BLaER1 (cell line): Measurements from ENCODE around the gene TMCC2.

ENCODE experiments used
- H3K27ac ChIP-seq: shearing (Covaris generic); formaldehyde crosslinking; 2 replicates; pipeline ENCODE4 v1.8.1; 2022
- H3K27me3 ChIP-seq: shearing (Covaris generic); formaldehyde crosslinking; 2 replicates; pipeline ENCODE4 v1.8.1; 2022
- H3K36me3 ChIP-seq: shearing (Covaris generic); formaldehyde crosslinking; 2 replicates; pipeline ENCODE4 v1.8.1; 2022
- H3K4me1 ChIP-seq: shearing (Covaris generic); formaldehyde crosslinking; 2 replicates; pipeline ENCODE4 v1.8.1; 2022
- H3K4me2 ChIP-seq: shearing (Covaris generic); formaldehyde crosslinking; 2 replicates; pipeline ENCODE4 v1.8.1; 2022
- H3K4me3 ChIP-seq: shearing (Covaris generic); formaldehyde crosslinking; 2 replicates; pipeline ENCODE4 v1.8.1; 2022
- H3K9ac ChIP-seq: shearing (Covaris generic); formaldehyde crosslinking; 2 replicates; pipeline ENCODE4 v1.8.1; 2022
- H3K9me3 ChIP-seq: shearing (Covaris generic); formaldehyde crosslinking; 2 replicates; pipeline ENCODE4 v1.8.1; 2022
- H4K20me1 ChIP-seq: shearing (Covaris generic); formaldehyde crosslinking; 2 replicates; pipeline ENCODE4 v1.8.1; 2022
- Cebpa-rat ChIP-seq: shearing (Covaris generic); IDR thresholded peaks from 2 replicates; pipeline ENCODE4 v1.8.1; 2022

Gene TMCC2

DNA sequence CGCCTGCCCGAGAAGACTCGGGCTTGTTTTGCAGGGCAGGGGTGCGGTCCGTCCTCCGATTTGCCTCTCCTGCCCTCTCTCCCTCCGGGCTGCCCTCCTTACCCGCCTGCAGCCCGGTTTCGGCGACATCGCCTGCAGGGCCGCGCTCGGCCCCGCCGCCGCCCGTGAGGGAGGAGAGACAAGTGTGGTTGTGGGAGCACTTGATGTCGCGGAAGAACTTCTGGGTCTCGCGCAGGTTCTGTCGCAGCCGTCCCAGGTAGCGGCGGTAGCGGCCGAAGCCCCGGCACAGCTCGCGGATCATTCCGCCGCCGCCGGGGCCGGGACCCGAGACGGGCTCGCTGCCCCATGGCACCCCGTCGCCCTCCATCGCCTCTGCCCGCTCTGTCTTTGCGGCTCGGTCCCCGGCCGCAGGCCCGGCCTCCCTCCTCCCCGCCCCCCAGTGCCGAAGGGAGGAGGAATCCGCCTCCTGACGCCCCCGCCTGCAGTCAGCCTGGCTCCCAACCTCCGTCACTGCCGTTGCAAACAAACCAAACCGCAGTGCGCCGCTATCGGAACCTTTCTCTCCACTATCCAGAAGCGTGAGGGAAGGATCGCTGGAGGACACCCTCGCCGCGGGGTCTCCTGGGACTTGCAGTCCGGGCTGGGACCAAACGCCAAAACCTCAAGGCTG lies 16.4 kb upstream of the TMCC2 start, which contains the start of gene DSTYK:
Gene DSTYK (minus strand): TSS at position 534 of the 670 bp plus-strand sequence. CDS start 167 bp downstream, at position 367.
- H3K9ac ChIP-seq, result peak within 1 kb of the TSS; percentile 87
- peaks cover 19% of the 10 kb centered on the region for H3K4me1 ChIP-seq
- H3K36me3 ChIP-seq, result no peaks in the 10 kb centered on the region
- peak within 1 kb of the TSS; percentile 93 for H3K4me2 ChIP-seq
- no peaks in the 10 kb centered on the region for H3K9me3 ChIP-seq
- no peaks in the 10 kb centered on the region; the same call in 1 of the 2 replicates for H3K27me3 ChIP-seq
- TF ChIP-seq Cebpa-rat, result no peak
- H3K27ac ChIP-seq, result peak within 1 kb of the TSS; percentile 82
- H3K4me3 ChIP-seq, result peak within 1 kb of the TSS; percentile 97
- peaks cover 41% of the 10 kb centered on the region for H4K20me1 ChIP-seq

DNA sequence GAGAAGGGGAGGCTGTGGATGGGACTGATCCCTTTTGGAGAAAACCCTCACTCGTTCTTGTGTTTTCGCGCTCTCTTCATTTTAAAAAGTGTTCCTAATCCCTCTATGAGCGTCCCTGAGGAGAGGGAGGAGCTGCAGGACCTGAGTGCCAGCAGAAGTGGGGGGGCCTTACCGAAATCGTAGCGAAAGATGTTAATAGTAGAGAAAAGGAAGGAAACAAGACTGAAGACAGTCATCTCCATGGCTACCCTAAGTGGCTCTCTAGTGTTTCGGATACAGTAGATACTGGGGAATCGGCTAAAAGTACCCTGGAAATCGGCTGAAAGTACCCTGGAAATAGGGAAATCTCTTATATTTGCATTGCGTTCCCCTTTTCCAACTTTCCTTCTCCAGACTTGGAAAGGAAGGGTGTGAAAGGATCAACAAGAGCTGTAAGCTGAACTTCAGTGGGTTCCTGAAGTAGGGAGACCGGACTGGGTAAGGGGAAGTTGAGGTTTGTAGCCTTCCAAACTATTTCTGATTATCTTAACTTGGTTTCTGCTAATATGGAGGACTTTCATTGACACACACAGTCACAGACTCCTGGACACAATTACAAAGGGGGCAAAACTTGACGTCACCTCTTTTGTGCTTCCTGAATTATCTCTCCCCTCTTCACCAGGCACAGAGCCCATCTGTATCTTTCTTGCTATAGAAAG lies 15.8 kb upstream of the TMCC2 start:
- Histone ChIP-seq H3K4me1 (peaks cover 19% of the 10 kb centered on the region), H3K9me3 (no peaks in the 10 kb centered on the region), H3K9ac (peak overlapping the region; percentile 87; the same call in 1 of the 2 replicates), H3K27me3 (no peaks in the 10 kb centered on the region; the same call in 1 of the 2 replicates), H3K36me3 (no peaks in the 10 kb centered on the region), H3K27ac (peak overlapping the region; percentile 82; the same call in 1 of the 2 replicates), H4K20me1 (peaks cover 34% of the 10 kb centered on the region), H3K4me2 (peak overlapping the region; percentile 93), H3K4me3 (peak overlapping the region; percentile 97)
- TF ChIP-seq Cebpa-rat, result no peak

DNA sequence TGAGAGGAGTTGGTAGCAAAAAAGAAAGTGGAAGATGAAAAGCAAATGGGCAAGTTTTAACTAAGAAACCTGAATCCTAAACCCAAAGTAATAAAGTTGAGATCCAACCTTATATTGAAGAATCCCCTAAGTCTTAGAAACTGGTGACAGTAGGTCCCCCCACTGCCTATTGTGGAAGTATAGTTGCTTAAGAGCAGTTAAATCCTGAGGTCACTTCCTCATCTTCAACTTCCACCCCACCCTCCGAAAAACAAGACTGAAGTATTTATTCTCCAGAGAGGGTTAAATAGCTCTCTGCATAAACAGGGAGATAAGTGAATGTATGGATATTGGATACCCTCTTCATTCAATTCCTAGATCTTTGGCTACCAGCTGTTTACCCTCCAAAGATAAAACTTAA lies 13.0 kb upstream of the TMCC2 start:
- H3K4me3 ChIP-seq, result no peak overlapping the region
- H4K20me1 ChIP-seq, result peaks cover 6% of the 10 kb centered on the region
- no peak for TF ChIP-seq Cebpa-rat
- no peaks in the 10 kb centered on the region for H3K36me3 ChIP-seq
- H3K4me2 ChIP-seq, result no peak overlapping the region; the same call in 1 of the 2 replicates
- no peaks in the 10 kb centered on the region; the same call in 1 of the 2 replicates for H3K27me3 ChIP-seq
- peaks cover 16% of the 10 kb centered on the region for H3K4me1 ChIP-seq
- no peak overlapping the region for H3K27ac ChIP-seq
- no peaks in the 10 kb centered on the region for H3K9me3 ChIP-seq
- H3K9ac ChIP-seq, result no peak overlapping the region

DNA sequence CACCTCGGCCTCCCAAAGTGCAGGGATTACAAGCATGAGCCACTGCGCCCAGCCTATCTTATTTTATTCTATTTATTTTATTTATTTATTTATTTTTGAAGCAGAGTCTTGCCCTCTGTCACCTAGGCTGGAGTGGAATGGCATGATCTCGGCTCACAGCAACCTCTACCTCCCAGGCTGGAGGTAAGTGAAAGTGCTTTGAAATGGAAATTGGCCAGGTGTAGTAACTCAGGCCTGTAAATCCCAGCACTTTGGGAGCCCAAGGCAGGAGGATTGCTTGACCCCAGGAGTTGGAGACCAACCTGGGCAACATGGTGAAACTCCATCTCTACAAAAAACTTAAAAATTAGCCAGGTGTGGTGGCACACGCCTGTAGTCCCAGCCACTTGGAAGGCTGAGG lies 11.2 kb upstream of the TMCC2 start:
- no peak for TF ChIP-seq Cebpa-rat
- no peaks in the 10 kb centered on the region for H3K9me3 ChIP-seq

DNA sequence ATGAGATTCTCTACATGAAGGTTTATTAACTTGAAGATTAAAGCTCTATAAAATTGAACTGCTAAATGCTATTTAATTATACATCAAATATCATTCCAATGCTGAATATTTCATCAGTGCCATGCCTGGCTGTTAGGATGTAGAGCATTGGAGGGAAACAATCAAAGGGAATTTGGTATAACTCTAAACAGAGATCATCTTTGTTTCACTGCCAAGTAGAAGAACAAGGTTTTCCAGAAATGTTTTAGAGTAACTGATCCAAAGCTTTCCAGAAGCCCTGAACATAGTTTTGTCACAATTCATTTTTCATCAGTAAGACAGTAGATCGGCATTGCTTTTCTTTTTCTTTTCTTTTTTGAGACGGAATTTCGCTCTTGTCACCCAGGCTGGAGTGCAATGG lies 10.3 kb upstream of the TMCC2 start:
- Histone ChIP-seq H3K36me3 (no peaks in the 10 kb centered on the region), H3K4me1 (peaks cover 6% of the 10 kb centered on the region), H3K27ac (no peak overlapping the region), H3K4me2 (no peak overlapping the region), H3K9ac (no peak overlapping the region), H4K20me1 (no peaks in the 10 kb centered on the region), H3K9me3 (no peaks in the 10 kb centered on the region), H3K27me3 (no peaks in the 10 kb centered on the region), H3K4me3 (no peak overlapping the region)
- TF ChIP-seq Cebpa-rat, result no peak

More for the DNA sequence above, 11.2 kb upstream of the TMCC2 start:
- Histone ChIP-seq H3K27me3 (no peaks in the 10 kb centered on the region), H3K4me2 (no peak overlapping the region), H4K20me1 (no peaks in the 10 kb centered on the region), H3K4me3 (no peak overlapping the region), H3K9ac (no peak overlapping the region), H3K36me3 (no peaks in the 10 kb centered on the region), H3K27ac (no peak overlapping the region), H3K4me1 (peaks cover 13% of the 10 kb centered on the region)

DNA sequence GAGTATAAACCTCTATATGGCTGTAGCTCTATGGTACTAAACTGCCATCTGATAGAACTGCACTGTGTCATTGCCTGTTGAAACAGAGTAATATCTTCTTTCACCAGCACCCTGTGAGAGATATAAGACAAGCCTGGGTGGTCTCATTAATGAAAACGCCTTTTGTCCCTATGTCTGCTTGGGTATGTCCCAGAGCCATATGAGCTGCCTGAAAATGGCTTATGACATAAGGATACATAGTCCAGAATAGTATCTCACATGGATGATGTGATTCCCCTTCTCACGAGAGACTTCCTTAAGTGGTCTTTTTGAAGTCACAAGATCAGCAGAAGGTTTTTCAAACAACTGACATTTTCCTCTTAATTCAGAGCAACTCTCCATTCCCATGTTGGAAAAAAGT lies 7.3 kb upstream of the TMCC2 start:
- Histone ChIP-seq H3K4me3 (no peak overlapping the region), H3K27ac (no peak overlapping the region), H3K9ac (no peak overlapping the region), H3K36me3 (no peaks in the 10 kb centered on the region), H3K4me2 (no peak overlapping the region), H3K27me3 (no peaks in the 10 kb centered on the region; the same call in 1 of the 2 replicates), H4K20me1 (no peaks in the 10 kb centered on the region), H3K9me3 (no peaks in the 10 kb centered on the region), H3K4me1 (peaks cover 5% of the 10 kb centered on the region; the same call in 1 of the 2 replicates)
- no peak for TF ChIP-seq Cebpa-rat

DNA sequence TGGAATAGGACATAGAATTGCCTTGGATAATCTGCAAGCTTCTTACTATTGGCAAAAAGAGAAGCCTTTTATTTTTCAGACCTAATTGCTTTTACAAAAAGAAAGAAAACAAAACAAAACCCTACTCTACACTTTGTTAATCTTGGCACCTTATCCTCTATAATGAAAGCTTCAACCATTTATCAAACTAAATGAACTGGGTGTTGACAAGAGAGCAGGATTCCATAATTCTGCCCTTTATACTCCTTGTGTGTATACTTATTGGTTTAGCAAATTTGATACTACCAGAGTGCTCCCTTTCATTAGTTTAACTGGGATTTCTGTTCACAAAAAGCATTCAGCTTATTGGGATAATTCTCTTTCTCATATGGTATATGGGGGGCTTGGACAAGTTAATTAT lies 3.0 kb upstream of the TMCC2 start:
- no peak overlapping the region for H3K4me3 ChIP-seq
- TF ChIP-seq Cebpa-rat, result no peak
- H4K20me1 ChIP-seq, result peaks cover 11% of the 10 kb centered on the region; the same call in 1 of the 2 replicates
- no peaks in the 10 kb centered on the region for H3K36me3 ChIP-seq
- H3K4me1 ChIP-seq, result peaks cover 28% of the 10 kb centered on the region
- H3K27me3 ChIP-seq, result peaks cover 40% of the 10 kb centered on the region
- no peak overlapping the region for H3K9ac ChIP-seq
- no peak overlapping the region for H3K4me2 ChIP-seq
- H3K9me3 ChIP-seq, result no peaks in the 10 kb centered on the region
- no peak overlapping the region for H3K27ac ChIP-seq

DNA sequence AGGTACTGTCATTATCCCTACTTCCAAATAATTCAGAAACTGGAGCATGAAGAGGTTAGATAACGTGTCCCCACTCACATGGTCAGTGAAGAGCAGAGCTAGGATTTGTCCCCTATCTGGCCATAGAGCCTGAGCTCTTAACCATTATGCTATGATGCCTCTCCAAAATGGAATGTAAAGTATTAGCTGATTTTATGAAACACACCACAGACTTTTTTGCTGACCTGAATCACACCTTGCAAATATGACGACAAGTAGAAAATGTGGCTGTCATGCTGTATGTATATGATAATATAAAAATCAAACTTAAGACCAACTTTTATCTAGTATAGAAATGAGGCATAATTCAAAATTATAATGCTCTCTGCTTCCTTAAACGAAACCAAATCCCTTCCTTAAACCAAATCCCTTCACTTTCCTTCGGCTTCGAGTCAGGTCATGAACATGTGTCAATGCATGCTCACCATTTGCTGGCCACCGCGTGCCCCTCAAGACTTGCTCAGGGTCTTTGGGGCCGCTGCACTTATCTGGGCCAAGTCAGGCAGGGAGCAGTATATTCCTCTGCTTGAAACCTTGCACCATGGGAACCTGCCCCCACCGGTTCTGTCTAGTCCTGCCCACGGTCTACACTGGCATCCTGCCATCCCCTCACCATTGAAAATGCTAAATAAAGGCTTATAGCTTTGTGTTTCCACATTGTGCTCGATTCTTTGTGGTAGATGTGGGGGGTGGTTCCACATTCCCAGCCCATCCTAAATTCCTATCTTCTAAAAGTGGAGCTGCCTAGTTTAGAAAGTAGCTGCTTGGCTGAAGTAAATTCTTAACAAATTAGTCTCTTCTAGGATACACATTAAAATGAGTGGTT lies 1.6 kb upstream of the TMCC2 start:
- no peak for TF ChIP-seq Cebpa-rat

DNA sequence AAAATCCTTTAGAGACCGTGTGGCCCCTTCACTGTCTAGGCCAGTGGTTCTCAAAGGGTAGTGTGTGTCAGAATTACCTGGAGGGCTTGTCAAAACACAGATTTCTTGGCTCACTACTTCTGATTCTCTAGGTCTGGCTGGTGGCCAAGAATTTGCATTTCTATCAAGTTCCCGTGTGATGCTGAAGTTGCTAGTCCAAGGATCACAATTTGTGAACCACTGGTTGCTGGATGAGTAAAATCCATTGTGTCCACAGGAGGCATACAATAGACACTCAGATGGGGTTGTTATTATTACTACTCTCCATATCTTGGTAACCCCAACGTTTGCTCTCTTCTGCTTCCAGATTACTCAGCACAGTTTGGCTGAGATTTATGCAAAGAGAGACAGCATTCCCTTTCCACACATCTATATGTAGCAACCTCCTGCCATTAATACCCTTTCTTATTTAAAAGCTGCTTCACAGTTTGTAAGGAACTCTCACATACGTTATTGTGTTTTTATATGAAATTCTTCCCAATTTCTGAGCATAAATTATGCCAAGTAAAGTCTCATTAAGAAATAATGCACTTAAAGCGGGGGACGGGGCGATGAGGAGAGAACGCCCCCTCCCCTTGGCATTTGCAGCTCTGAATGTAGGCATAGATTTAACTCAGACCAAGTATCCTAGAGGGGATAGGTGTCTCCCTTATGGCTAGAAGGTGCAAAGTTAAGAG lies 720 bp upstream of the TMCC2 start:
- Histone ChIP-seq H3K4me2 (peak overlapping the region; percentile 94), H3K4me3 (peak overlapping the region; percentile 77), H3K27ac (no peak overlapping the region), H3K36me3 (no peaks in the 10 kb centered on the region), H3K9ac (0 out of 2 replicates have a peak overlapping the region, but pooled peaks have one; percentile 27), H3K27me3 (peaks cover 56% of the 10 kb centered on the region), H3K9me3 (no peaks in the 10 kb centered on the region), H3K4me1 (peaks cover 32% of the 10 kb centered on the region), H4K20me1 (peaks cover 15% of the 10 kb centered on the region; the same call in 1 of the 2 replicates)
- TF ChIP-seq Cebpa-rat, result no peak

More for the DNA sequence above, 1.6 kb upstream of the TMCC2 start:
- Histone ChIP-seq H4K20me1 (peaks cover 15% of the 10 kb centered on the region; the same call in 1 of the 2 replicates), H3K27ac (no peak overlapping the region), H3K4me3 (no peak overlapping the region), H3K27me3 (peaks cover 50% of the 10 kb centered on the region), H3K4me2 (no peak overlapping the region), H3K9ac (no peak overlapping the region), H3K36me3 (no peaks in the 10 kb centered on the region), H3K4me1 (peaks cover 32% of the 10 kb centered on the region), H3K9me3 (no peaks in the 10 kb centered on the region)
